Mesendoderm (in vitro differentiated cells): ENCODE data around the gene ACACA.

ENCODE experiments used
- DNase-seq: peaks from one replicate; pipeline ENCODE4 v3.0.0; 2013
- H2AK5ac ChIP-seq: 2 replicates; pipeline ENCODE4 v1.6.1; 2013; ENCODE audit warnings: low read length, inconsistent platforms
- H2BK120ac ChIP-seq: 2 replicates; pipeline ENCODE4 v1.6.1; 2013; ENCODE audit warnings: low read depth, mild to moderate bottlenecking, low read length, moderate library complexity, mixed read lengths
- H2BK15ac ChIP-seq: replicated peaks from 2 replicates; pipeline ENCODE4 v1.6.1; 2013; ENCODE audit warnings: low read depth, mild to moderate bottlenecking, moderate library complexity
- H2BK5ac ChIP-seq: 2 replicates; pipeline ENCODE4 v1.6.1; 2013; ENCODE audit warnings: low read length, inconsistent platforms
- H3K18ac ChIP-seq: 2 replicates; pipeline ENCODE4 v1.6.1; 2013; ENCODE audit warnings: mild to moderate bottlenecking, low read length, mixed read lengths
- H3K23ac ChIP-seq: one replicate; pipeline ENCODE4 v1.6.1; 2013; ENCODE audit warnings: low read length
- H3K27ac ChIP-seq: 2 replicates; pipeline ENCODE4 v1.5.1; 2013; ENCODE audit warnings: low read depth, mild to moderate bottlenecking, inconsistent platforms, low read length, moderate library complexity
- H3K27me3 ChIP-seq: 2 replicates; pipeline ENCODE4 v1.6.1; 2013; ENCODE audit warnings: low read length, control low read depth, mild to moderate bottlenecking, inconsistent platforms; ENCODE audit not compliant: insufficient read depth, poor library complexity
- H3K36me3 ChIP-seq: 2 replicates; pipeline ENCODE4 v1.6.1; 2013; ENCODE audit warnings: low read length, inconsistent platforms; ENCODE audit not compliant: control insufficient read depth, insufficient read depth
- H3K4ac ChIP-seq: one replicate; pipeline ENCODE4 v1.6.1; 2013; ENCODE audit warnings: low read depth, mild to moderate bottlenecking, low read length, moderate library complexity
- H3K4me1 ChIP-seq: 2 replicates; pipeline ENCODE4 v1.6.1; 2013; ENCODE audit warnings: low read depth, low read length, inconsistent platforms; ENCODE audit not compliant: control insufficient read depth
- H3K4me2 ChIP-seq: 2 replicates; pipeline ENCODE4 v1.6.1; 2013; ENCODE audit warnings: low read length
- H3K4me3 ChIP-seq: 2 replicates; pipeline ENCODE4 v1.5.1; 2013; ENCODE audit warnings: mild to moderate bottlenecking, low read length
- H3K56ac ChIP-seq: one replicate; pipeline ENCODE4 v1.6.1; 2013; ENCODE audit warnings: low read length
- H3K79me1 ChIP-seq: 2 replicates; pipeline ENCODE4 v1.6.1; 2013; ENCODE audit warnings: low read length, inconsistent platforms
- H3K79me2 ChIP-seq: 2 replicates; pipeline ENCODE4 v1.6.1; 2013; ENCODE audit warnings: mild to moderate bottlenecking, low read length; ENCODE audit not compliant: control insufficient read depth, insufficient read depth
- H3K9ac ChIP-seq: 2 replicates; pipeline ENCODE4 v1.6.1; 2013; ENCODE audit warnings: low read length, inconsistent platforms
- H4K5ac ChIP-seq: one replicate; pipeline ENCODE4 v1.6.1; 2013; ENCODE audit warnings: low read length
- H4K8ac ChIP-seq: one replicate; pipeline ENCODE4 v1.6.1; 2013; ENCODE audit warnings: low read depth, mild to moderate bottlenecking, control low read depth, low read length, moderate library complexity
- WGBS: extraction: QIAGEN DNeasy Blood & Tissue Kit; methylation state at CpG from one replicate; pipeline ENCODE4 v1.1.7; 2013; ENCODE audit warnings: low lambda C conversion rate, missing lambda C conversion rate; ENCODE audit not compliant: insufficient coverage; ENCODE audit errors: extremely low coverage; 5-methylcytosine and 5-hydroxymethylcytosine counted together

Gene ACACA

GRCh38 chr17:37062021-37062420, 344.6 kb downstream of the ACACA start:
- Histone ChIP-seq H3K23ac (no peak overlapping the region), H2BK15ac (no peak overlapping the region), H3K4me3 (no peak overlapping the region), H2AK5ac (no peak overlapping the region), H3K56ac (no peak overlapping the region), H3K4ac (no peak overlapping the region), H3K27ac (no peak overlapping the region), H2BK5ac (no peak overlapping the region), H2BK120ac (no peak overlapping the region), H3K27me3 (no peaks in the 10 kb centered on the region), H4K5ac (no peak overlapping the region), H3K36me3 (peaks cover 2% of the 10 kb centered on the region), H3K4me2 (no peak overlapping the region), H3K79me1 (no peaks in the 10 kb centered on the region), H3K9ac (no peak overlapping the region), H3K4me1 (peaks cover 5% of the 10 kb centered on the region), H4K8ac (no peak overlapping the region), H3K18ac (no peak overlapping the region), H3K79me2 (no peaks in the 10 kb centered on the region)
- DNase-seq = no peak
- no CpG with 5 or more reads among the region's 9 CpGs for WGBS

DNA sequence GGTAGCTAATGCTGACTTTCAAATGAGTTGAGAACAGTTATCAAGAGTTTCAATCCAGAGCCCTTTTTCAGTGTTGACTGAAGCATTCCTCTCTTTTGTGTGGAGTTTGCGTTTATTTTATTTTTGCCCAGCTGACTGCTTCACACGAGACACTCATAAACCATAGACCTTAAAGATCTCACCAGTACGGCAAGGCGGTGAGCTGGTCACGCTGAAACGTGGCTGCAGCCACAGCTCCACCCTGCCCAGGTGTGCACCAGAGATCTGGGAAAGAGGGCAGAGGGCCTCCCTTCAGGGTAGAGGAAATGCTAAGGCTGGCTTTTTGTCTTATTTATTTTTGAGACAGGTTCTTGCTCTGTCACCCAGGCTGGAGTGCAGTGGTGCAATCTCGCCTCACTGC, 345.7 kb downstream of the ACACA start:
- DNase-seq = no peak
- Histone ChIP-seq H2AK5ac (no peak overlapping the region), H3K23ac (no peak overlapping the region), H3K79me1 (no peaks in the 10 kb centered on the region), H2BK15ac (no peak overlapping the region), H3K27me3 (no peaks in the 10 kb centered on the region), H4K8ac (no peak overlapping the region), H3K4ac (no peak overlapping the region), H3K36me3 (peaks cover 4% of the 10 kb centered on the region), H2BK5ac (no peak overlapping the region), H3K79me2 (no peaks in the 10 kb centered on the region), H3K9ac (no peak overlapping the region), H3K4me3 (no peak overlapping the region), H2BK120ac (no peak overlapping the region), H3K4me2 (no peak overlapping the region), H3K18ac (no peak overlapping the region), H3K56ac (no peak overlapping the region), H3K27ac (no peak overlapping the region), H3K4me1 (no peaks in the 10 kb centered on the region), H4K5ac (no peak overlapping the region)
- no CpG with 5 or more reads among the region's 7 CpGs for WGBS

- no peak overlapping the region for H2BK15ac ChIP-seq
- no peak for DNase-seq
- H3K27me3 ChIP-seq = no peaks in the 10 kb centered on the region
- WGBS = no CpG with 5 or more reads among the region's 6 CpGs
- H4K8ac ChIP-seq = no peak overlapping the region
- H3K4me1 ChIP-seq = no peaks in the 10 kb centered on the region
- no peak overlapping the region for H2BK120ac ChIP-seq
- H3K79me1 ChIP-seq = no peaks in the 10 kb centered on the region
- no peaks in the 10 kb centered on the region for H3K79me2 ChIP-seq
- H3K18ac ChIP-seq = no peak overlapping the region
- H2BK5ac ChIP-seq = no peak overlapping the region
- no peak overlapping the region for H3K23ac ChIP-seq
- no peak overlapping the region for H4K5ac ChIP-seq
- no peak overlapping the region for H3K9ac ChIP-seq
- no peak overlapping the region for H3K4ac ChIP-seq
- H2AK5ac ChIP-seq = no peak overlapping the region
- H3K56ac ChIP-seq = no peak overlapping the region
- H3K4me2 ChIP-seq = no peak overlapping the region
- no peak overlapping the region for H3K27ac ChIP-seq
- H3K4me3 ChIP-seq = no peak overlapping the region
- H3K36me3 ChIP-seq = peaks cover 4% of the 10 kb centered on the region
These were observed 346.5 kb downstream of the ACACA start for GRCh38 chr17:37060094-37060493.

GRCh38 chr17:37059493-37059892, 347.1 kb downstream of the ACACA start:
- Histone ChIP-seq H2BK5ac (no peak overlapping the region), H2BK120ac (no peak overlapping the region), H3K36me3 (peaks cover 4% of the 10 kb centered on the region), H3K4ac (no peak overlapping the region), H3K23ac (no peak overlapping the region), H3K27me3 (no peaks in the 10 kb centered on the region), H3K18ac (no peak overlapping the region), H3K9ac (no peak overlapping the region), H4K5ac (no peak overlapping the region), H4K8ac (no peak overlapping the region), H3K79me1 (no peaks in the 10 kb centered on the region), H3K4me1 (no peaks in the 10 kb centered on the region), H3K4me3 (no peak overlapping the region), H3K4me2 (no peak overlapping the region), H3K56ac (no peak overlapping the region), H2BK15ac (no peak overlapping the region), H3K79me2 (no peaks in the 10 kb centered on the region), H3K27ac (no peak overlapping the region), H2AK5ac (no peak overlapping the region)
- no CpG with 5 or more reads among the region's 3 CpGs for WGBS
- DNase-seq = no peak

- Histone ChIP-seq H4K8ac (no peak overlapping the region), H3K9ac (no peak overlapping the region), H3K18ac (no peak overlapping the region), H3K4me3 (no peak overlapping the region), H3K4me1 (no peaks in the 10 kb centered on the region), H4K5ac (no peak overlapping the region), H3K23ac (no peak overlapping the region), H3K4ac (no peak overlapping the region), H2BK15ac (no peak overlapping the region), H3K79me2 (no peaks in the 10 kb centered on the region), H3K27ac (no peak overlapping the region), H2AK5ac (no peak overlapping the region), H3K79me1 (no peaks in the 10 kb centered on the region), H3K27me3 (no peaks in the 10 kb centered on the region), H3K4me2 (no peak overlapping the region), H3K56ac (no peak overlapping the region), H3K36me3 (peaks cover 5% of the 10 kb centered on the region), H2BK5ac (no peak overlapping the region), H2BK120ac (no peak overlapping the region)
- no CpG with 5 or more reads among the region's 18 CpGs for WGBS
- DNase-seq = no peak
These were observed 350.0 kb downstream of the ACACA start for GRCh38 chr17:37056622-37057021.

DNA sequence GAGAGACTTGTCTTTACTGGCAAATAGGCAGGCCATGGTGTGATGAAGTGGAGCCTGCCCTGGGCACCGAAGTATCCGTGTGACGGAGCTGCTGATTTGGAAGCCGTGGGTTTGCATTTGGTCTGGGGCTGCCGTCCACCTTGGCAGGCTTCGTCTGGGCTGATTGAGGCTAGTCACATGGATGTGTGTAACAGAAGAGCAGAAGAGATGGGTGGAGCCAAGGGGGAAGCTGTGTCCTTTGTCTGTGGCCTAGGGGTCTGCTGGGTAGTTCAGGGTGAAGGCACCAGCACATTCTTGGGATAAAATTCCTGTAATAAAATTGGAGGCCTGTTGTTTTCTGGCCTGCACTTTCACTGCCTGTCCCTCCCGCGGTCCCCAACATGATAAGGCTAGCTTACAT, 351.7 kb downstream of the ACACA start:
- no peak overlapping the region for H2BK5ac ChIP-seq
- H3K18ac ChIP-seq = no peak overlapping the region
- H2AK5ac ChIP-seq = no peak overlapping the region
- no peak overlapping the region for H2BK15ac ChIP-seq
- no CpG with 5 or more reads among the region's 8 CpGs for WGBS
- H3K4ac ChIP-seq = no peak overlapping the region
- H3K4me1 ChIP-seq = no peaks in the 10 kb centered on the region
- no peaks in the 10 kb centered on the region for H3K27me3 ChIP-seq
- H4K5ac ChIP-seq = no peak overlapping the region
- H3K4me3 ChIP-seq = no peak overlapping the region
- peaks cover 5% of the 10 kb centered on the region for H3K36me3 ChIP-seq
- no peak overlapping the region for H3K9ac ChIP-seq
- H3K23ac ChIP-seq = no peak overlapping the region
- H2BK120ac ChIP-seq = no peak overlapping the region
- H4K8ac ChIP-seq = no peak overlapping the region
- H3K79me2 ChIP-seq = no peaks in the 10 kb centered on the region
- H3K4me2 ChIP-seq = no peak overlapping the region
- no peak overlapping the region for H3K27ac ChIP-seq
- H3K79me1 ChIP-seq = no peaks in the 10 kb centered on the region
- no peak overlapping the region for H3K56ac ChIP-seq
- no peak for DNase-seq
